K562 (cell line): ENCODE data around the gene CYYR1. TPM values are rescaled to one million over a fixed set of nuclear protein-coding genes. Genes with fewer than 3 reads are reported as not detected.

Source experiments
- E2F3 ChIP-seq: fragments of 250-450 bp; sonication (Bioruptor Pico); IDR thresholded peaks from 2 replicates; pipeline ENCODE4 v1.4.0; 2020; ENCODE audit warnings: mild to moderate bottlenecking
- KLF1 ChIP-seq: fragments of 450-650 bp; IDR thresholded peaks from 2 replicates; pipeline ENCODE4 v1.6.1; 2016; ENCODE audit warnings: missing genetic modification characterization, missing compliant biosample characterization
- MTA2 ChIP-seq: fragments of 450-650 bp; IDR thresholded peaks from 2 replicates; pipeline ENCODE4 v1.6.1; 2016; ENCODE audit warnings: low read depth
- OTX1 ChIP-seq: fragments of 450-650 bp; formaldehyde crosslinking; IDR thresholded peaks from 2 replicates; pipeline ENCODE4 v1.4.0; 2022; ENCODE audit warnings: mild to moderate bottlenecking
- POLR2AphosphoS5 ChIP-seq: IDR thresholded peaks from 2 replicates; pipeline ENCODE4 v1.6.1; 2011; ENCODE audit warnings: mild to moderate bottlenecking, low read depth, low read length, moderate library complexity; ENCODE audit not compliant: control insufficient read depth, insufficient read depth
- ZNF318 ChIP-seq, 2 experiments: fragments of 450-650 bp; IDR thresholded peaks; 2 replicates each; pipeline ENCODE4 v1.6.1; 2016; ENCODE audit warnings: mild to moderate bottlenecking in 2 of 2, borderline replicate concordance in 1 of 2, low read depth in 1 of 2, moderate library complexity in 1 of 2
- ZNF586 ChIP-seq: fragments of 450-650 bp; formaldehyde crosslinking; conservative IDR thresholded peaks from 2 replicates; pipeline ENCODE4 v1.4.0; 2020; ENCODE audit warnings: mild to moderate bottlenecking, moderate library complexity
- polyA plus RNA-seq, 8 experiments: library from polyadenylated mRNA; depleted of rRNA in 4 of 8; stranded (reverse) in 5 of 8; unstranded in 3 of 8; fragments of >200 nt; fragmentation: Nextera tagmentation in 2 of 8; fragmentation: Illumina TruSeq in 1 of 8; extraction: Ambion mirVana in 2 of 8; extraction: Trizol in 1 of 8; gene quantifications; 2 replicates each; pipeline versions ENCODE4 v1.2.1 to v1.2.3, GENCODE V29; 2011 to 2014; ENCODE audit warnings: inconsistent platforms in 1 of 8, missing spikeins in 1 of 8
- total RNA-seq, 7 experiments: library from RNA; depleted of rRNA in 6 of 7; stranded (reverse); fragments of >200 nt in 6 of 7; fragmentation: Illumina TruSeq in 2 of 7; extraction: Trizol in 2 of 7; gene quantifications; 2 replicates each; pipeline versions ENCODE4 v1.2.1 to v1.2.3, GENCODE V29; 2011 to 2021; ENCODE audit warnings: low replicate concordance in 1 of 7
- TF ChIP-seq, protein P1 (sequence below): fragments of 450-650 bp; formaldehyde crosslinking; IDR thresholded peaks from 2 replicates; pipeline ENCODE4 v1.4.0; 2020; ENCODE audit warnings: mild to moderate bottlenecking, moderate library complexity

Gene CYYR1
- total and polyA plus RNA-seq, 9 of the 15 experiments (the other 6 are each of a cell fraction or from before 2014, with no cell fraction given): not detected

DNA sequence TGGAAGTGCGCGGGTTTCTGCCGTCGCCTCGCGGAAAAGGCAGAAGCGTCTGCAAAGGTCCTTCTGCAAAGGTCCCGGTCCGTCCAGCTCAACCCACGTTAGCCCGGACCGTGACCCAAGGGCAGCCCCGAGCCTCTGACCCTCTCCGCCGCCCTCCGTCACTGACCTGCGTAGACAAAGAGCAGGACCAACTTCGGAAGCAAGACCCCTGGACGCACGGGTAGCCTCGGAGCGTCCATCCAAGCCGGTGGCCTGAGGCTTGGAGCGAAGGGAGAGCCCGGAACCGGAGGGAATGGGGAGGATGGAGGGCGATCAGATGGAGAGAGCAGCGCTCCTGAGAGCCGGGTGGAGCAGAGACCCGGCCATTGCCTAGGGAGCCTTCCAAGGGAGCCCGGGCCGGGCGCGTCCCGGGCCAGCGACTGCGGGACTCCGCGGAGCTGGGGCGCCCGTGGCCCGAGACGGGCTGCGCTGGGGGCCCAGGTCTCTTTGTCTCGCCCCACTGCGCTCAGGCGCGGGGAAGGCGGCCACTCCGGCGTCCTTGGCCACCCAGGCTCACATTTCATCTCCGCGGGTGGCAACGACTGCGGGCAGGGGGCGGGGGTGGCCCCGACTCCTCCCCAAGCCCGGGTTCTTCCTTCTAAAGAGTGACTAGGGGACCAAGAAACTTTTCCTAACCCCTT, at the start of gene CYYR1 (continued):
- TF ChIP-seq ZNF318 (IDR thresholded peaks at IDR 0.05; ENCODE audit: borderline replicate concordance in 1 of 2, low read depth in 1 of 2): no peak
- TF ChIP-seq E2F3 (CRISPR knock-in tag): no peak
- no peak for TF ChIP-seq MTA2
- TF ChIP-seq, protein P1, sequence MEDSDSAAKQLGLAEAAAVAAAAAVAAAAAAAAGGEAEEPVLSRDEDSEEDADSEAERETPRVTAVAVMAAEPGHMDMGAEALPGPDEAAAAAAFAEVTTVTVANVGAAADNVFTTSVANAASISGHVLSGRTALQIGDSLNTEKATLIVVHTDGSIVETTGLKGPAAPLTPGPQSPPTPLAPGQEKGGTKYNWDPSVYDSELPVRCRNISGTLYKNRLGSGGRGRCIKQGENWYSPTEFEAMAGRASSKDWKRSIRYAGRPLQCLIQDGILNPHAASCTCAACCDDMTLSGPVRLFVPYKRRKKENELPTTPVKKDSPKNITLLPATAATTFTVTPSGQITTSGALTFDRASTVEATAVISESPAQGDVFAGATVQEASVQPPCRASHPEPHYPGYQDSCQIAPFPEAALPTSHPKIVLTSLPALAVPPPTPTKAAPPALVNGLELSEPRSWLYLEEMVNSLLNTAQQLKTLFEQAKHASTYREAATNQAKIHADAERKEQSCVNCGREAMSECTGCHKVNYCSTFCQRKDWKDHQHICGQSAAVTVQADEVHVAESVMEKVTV (CRISPR knock-in tag): no peak
- no peak for TF ChIP-seq ZNF586 (CRISPR knock-in tag)
- TF ChIP-seq OTX1 (CRISPR knock-in tag): no peak
- no peak for TF ChIP-seq POLR2AphosphoS5
- TF ChIP-seq KLF1 (tag): no peak
